K562 (cell line): ENCODE data around the gene DUSP9. TPM values are rescaled to one million over a fixed set of nuclear protein-coding genes. Genes with fewer than 3 reads are reported as not detected.

Source experiments
- ATAC-seq: fragments of 200-7000 bp; cut with Tn5 transposase; 3 replicates; pipeline ENCODE4 v1.9.1; 2020; ENCODE audit warnings: moderate library complexity
- BruUV-seq: library from RNA; stranded (reverse); fragments of 400-500 nt; replicated peaks from 2 replicates; lab custom pipeline; 2021; lab: Mats Ljungman, UMichigan
- CTCF ChIA-PET: fragments of 300-600 bp; formaldehyde crosslinking; extraction: SDS; loops from one replicate; lab custom pipeline; 2021; ENCODE audit warnings: low intra/inter-chr PET ratio; lab: Yijun Ruan, JAX
- POLR2A ChIA-PET: fragments of 300-600, 350-650 bp; sonication (Branson Sonifier 250); formaldehyde crosslinking; extraction: SDS; loops from one replicate; lab custom pipeline; 2021; ENCODE audit warnings: antibody characterized with exemption, inconsistent platforms; lab: Yijun Ruan, JAX
- DNase-seq, 4 experiments: peaks; one replicate each; pipeline versions ENCODE4 v3.0.0 to v3.0.0-alpha.2; 2011 to 2018; ENCODE audit warnings: low spot score in 3 of 4, mixed read lengths in 3 of 4; ENCODE audit errors: extremely low read depth in 1 of 4
- FAIRE-seq: peaks from 2 replicates; lab custom pipeline; 2011; peaks lifted over from hg19 to GRCh38; lab: Jason Lieb, UNC
- H2AFZ ChIP-seq: 2 replicates; pipeline ENCODE4 v1.6.0; 2011; ENCODE audit warnings: low read depth, low read length, control low read depth, inconsistent platforms
- H3K27ac ChIP-seq: fragments of 200-600 bp; 3 replicates; pipeline ENCODE4 v1.8.0; 2011; ENCODE audit warnings: low read depth, mild to moderate bottlenecking, control low read depth, inconsistent platforms, low read length, moderate library complexity, mixed read lengths; ENCODE audit errors: extremely low read depth
- H3K27me3 ChIP-seq, 2 experiments: fragments of 300-600 bp in 1 of 2; 2 replicates in 1 of 2; 3 replicates in 1 of 2; pipeline versions ENCODE4 v1.6.0 to v1.8.0; 2011; ENCODE audit warnings: inconsistent platforms in 2 of 2, low read length in 2 of 2, mild to moderate bottlenecking in 1 of 2, mixed read lengths in 1 of 2, moderate library complexity in 1 of 2; ENCODE audit not compliant: control insufficient read depth in 2 of 2, insufficient read depth in 2 of 2
- H3K36me3 ChIP-seq: fragments of 300-600 bp; 3 replicates; pipeline ENCODE4 v1.8.0; 2011; ENCODE audit warnings: mild to moderate bottlenecking, low read length, inconsistent platforms; ENCODE audit not compliant: control insufficient read depth, insufficient read depth
- H3K4me1 ChIP-seq, 2 experiments: fragments of 200-600 bp in 1 of 2; replicated peaks in 1 of 2; 2 replicates in 1 of 2; 3 replicates in 1 of 2; pipeline versions ENCODE4 v1.5.1 to v1.8.0; 2011; ENCODE audit warnings: inconsistent platforms in 2 of 2, low read length in 2 of 2, mild to moderate bottlenecking in 1 of 2, mixed read lengths in 1 of 2, moderate library complexity in 1 of 2; ENCODE audit not compliant: control insufficient read depth in 2 of 2, insufficient read depth in 2 of 2
- H3K4me2 ChIP-seq: 2 replicates; pipeline ENCODE4 v1.6.1; 2011; ENCODE audit warnings: low read length, control low read depth, inconsistent platforms, mixed read lengths; ENCODE audit not compliant: insufficient read depth
- H3K4me3 ChIP-seq: fragments of 200-600 bp; sonication (generic), shearing (Covaris generic); 2 replicates; pipeline ENCODE4 v1.5.1; 2016; ENCODE audit warnings: control low read depth, inconsistent platforms
- H3K79me2 ChIP-seq: fragments of 200-600 bp; 3 replicates; pipeline ENCODE4 v1.8.0; 2011; ENCODE audit warnings: low read length, inconsistent platforms; ENCODE audit not compliant: control insufficient read depth, insufficient read depth
- H3K9ac ChIP-seq, 2 experiments: 2 replicates each; pipeline versions ENCODE4 v1.6.0 to v1.6.1; 2011; ENCODE audit warnings: low read depth in 2 of 2, low read length in 2 of 2, control low read depth in 1 of 2, inconsistent platforms in 1 of 2, mild to moderate bottlenecking in 1 of 2, mixed read lengths in 1 of 2; ENCODE audit not compliant: insufficient read depth in 1 of 2
- H3K9me1 ChIP-seq: one replicate; pipeline ENCODE4 v1.6.0; 2011; ENCODE audit warnings: inconsistent platforms, mild to moderate bottlenecking, low read length, moderate library complexity; ENCODE audit not compliant: control insufficient read depth, insufficient read depth
- H3K9me3 ChIP-seq: replicated peaks from 2 replicates; pipeline ENCODE4 v1.5.1; 2011; ENCODE audit warnings: low read depth, low read length, inconsistent platforms; ENCODE audit not compliant: control insufficient read depth, insufficient read depth
- H4K20me1 ChIP-seq: replicated peaks from 2 replicates; pipeline ENCODE4 v1.6.1; 2011; ENCODE audit warnings: low read length, inconsistent platforms, mixed read lengths; ENCODE audit not compliant: control insufficient read depth, insufficient read depth
- EP400 ChIP-seq: fragments of 450-650 bp; IDR thresholded peaks from 2 replicates; pipeline ENCODE4 v1.6.1; 2017; ENCODE audit warnings: antibody characterized with exemption, mild to moderate bottlenecking, moderate library complexity
- GATAD2B ChIP-seq: fragments of 450-650 bp; IDR thresholded peaks from 2 replicates; pipeline ENCODE4 v1.6.1; 2017; ENCODE audit warnings: mild to moderate bottlenecking, borderline replicate concordance
- MCM7 ChIP-seq, 2 experiments: fragments of 450-650 bp; IDR thresholded peaks; 2 replicates each; pipeline ENCODE4 v1.6.1; 2016 to 2018
- NFYB ChIP-seq: IDR thresholded peaks from 2 replicates; pipeline ENCODE4 v1.6.1; 2011; ENCODE audit warnings: mild to moderate bottlenecking, moderate library complexity; ENCODE audit not compliant: insufficient read length; ENCODE audit errors: extremely low read depth
- SNAPC5 ChIP-seq: fragments of 250-450 bp; sonication (Bioruptor Pico); IDR thresholded peaks from 2 replicates; pipeline ENCODE4 v1.8.0; 2021; ENCODE audit warnings: moderate library complexity, mild to moderate bottlenecking, inconsistent platforms
- ZC3H8 ChIP-seq: fragments of 450-650 bp; IDR thresholded peaks from 2 replicates; pipeline ENCODE4 v1.6.1; 2017
- ZNF696 ChIP-seq: fragments of 250-450 bp; sonication (Bioruptor Pico); conservative IDR thresholded peaks from 2 replicates; pipeline ENCODE4 v1.4.0; 2020; ENCODE audit warnings: mild to moderate bottlenecking, moderate library complexity
- WGBS: fragments of 100-300 bp; shearing (Covaris generic); methylation state at CpG from one replicate; pipeline ENCODE4 v1.1.6; 2016; ENCODE audit warnings: low coverage, mixed read lengths; ENCODE audit not compliant: insufficient coverage; ENCODE audit errors: missing lambda C conversion rate; 5-methylcytosine and 5-hydroxymethylcytosine counted together
- in situ Hi-C: fragments of 300-500 bp; cut with MboI; formaldehyde crosslinking; loops from 4 replicates; pipeline ENCODE4 v1.15.0; 2018; ENCODE audit warnings: inconsistent platforms, mixed read lengths
- intact Hi-C: fragments of 100-400 bp; cut with micrococcal nuclease; formaldehyde crosslinking; loops from 2 replicates; pipeline ENCODE4 v1.14.2; 2022
- polyA plus RNA-seq, 8 experiments: library from polyadenylated mRNA; depleted of rRNA in 4 of 8; stranded (reverse) in 5 of 8; unstranded in 3 of 8; fragments of >200 nt; fragmentation: Nextera tagmentation in 2 of 8; fragmentation: Illumina TruSeq in 1 of 8; extraction: Ambion mirVana in 2 of 8; extraction: Trizol in 1 of 8; gene quantifications; 2 replicates each; pipeline versions ENCODE4 v1.2.1 to v1.2.3, GENCODE V29; 2011 to 2014; ENCODE audit warnings: inconsistent platforms in 1 of 8, missing spikeins in 1 of 8
- total RNA-seq, 7 experiments: library from RNA; depleted of rRNA in 6 of 7; stranded (reverse); fragments of >200 nt in 6 of 7; fragmentation: Illumina TruSeq in 2 of 7; extraction: Trizol in 2 of 7; gene quantifications; 2 replicates each; pipeline versions ENCODE4 v1.2.1 to v1.2.3, GENCODE V29; 2011 to 2021; ENCODE audit warnings: low replicate concordance in 1 of 7
- TF ChIP-seq, protein P1 (sequence below): fragments of 250-450 bp; sonication (Bioruptor Pico); IDR thresholded peaks from 2 replicates; pipeline ENCODE4 v1.5.0; 2022; ENCODE audit warnings: mild to moderate bottlenecking
- TF ChIP-seq, protein P2 (sequence below): fragments of 450-650 bp; IDR thresholded peaks from 2 replicates; pipeline ENCODE4 v1.6.1; 2017; ENCODE audit warnings: antibody characterized with exemption, mild to moderate bottlenecking

The DUSP9 gene
- total and polyA plus RNA-seq, 9 of the 15 experiments (the other 6 are each of a cell fraction or from before 2014, with no cell fraction given) = 0.11 to 14.1 (median 5.5) TPM

GRCh38 chrX:153635388-153635787 is 11.6 kb upstream of the DUSP9 start:
- WGBS = 26% methylated on average over 4 of the region's 6 CpGs
- intact Hi-C loops = no loop called here
- Histone ChIP-seq H3K79me2 (no peaks in the 10 kb centered on the region), H3K9ac (no peak overlapping the region), H3K4me2 (no peak overlapping the region), H3K27me3 (peaks cover 7 to 68% of the 10 kb centered on the region in 2 experiments; a peak in 4 of 5 replicates), H2AFZ (no peak overlapping the region), H3K4me1 (peaks cover 0 to 27% of the 10 kb centered on the region in 2 experiments; a peak in 1 of 5 replicates), H3K9me1 (no peaks in the 10 kb centered on the region), H3K27ac (no peak overlapping the region), H3K9me3 (no peaks in the 10 kb centered on the region), H3K4me3 (no peak overlapping the region), H4K20me1 (no peaks in the 10 kb centered on the region), H3K36me3 (no peaks in the 10 kb centered on the region)
- no TSS peak for BruUV-seq
- FAIRE-seq (no peak), DNase-seq (no peak), ATAC-seq (no peak)
- CTCF ChIA-PET = no interaction called here
- TF ChIP-seq, protein P1, sequence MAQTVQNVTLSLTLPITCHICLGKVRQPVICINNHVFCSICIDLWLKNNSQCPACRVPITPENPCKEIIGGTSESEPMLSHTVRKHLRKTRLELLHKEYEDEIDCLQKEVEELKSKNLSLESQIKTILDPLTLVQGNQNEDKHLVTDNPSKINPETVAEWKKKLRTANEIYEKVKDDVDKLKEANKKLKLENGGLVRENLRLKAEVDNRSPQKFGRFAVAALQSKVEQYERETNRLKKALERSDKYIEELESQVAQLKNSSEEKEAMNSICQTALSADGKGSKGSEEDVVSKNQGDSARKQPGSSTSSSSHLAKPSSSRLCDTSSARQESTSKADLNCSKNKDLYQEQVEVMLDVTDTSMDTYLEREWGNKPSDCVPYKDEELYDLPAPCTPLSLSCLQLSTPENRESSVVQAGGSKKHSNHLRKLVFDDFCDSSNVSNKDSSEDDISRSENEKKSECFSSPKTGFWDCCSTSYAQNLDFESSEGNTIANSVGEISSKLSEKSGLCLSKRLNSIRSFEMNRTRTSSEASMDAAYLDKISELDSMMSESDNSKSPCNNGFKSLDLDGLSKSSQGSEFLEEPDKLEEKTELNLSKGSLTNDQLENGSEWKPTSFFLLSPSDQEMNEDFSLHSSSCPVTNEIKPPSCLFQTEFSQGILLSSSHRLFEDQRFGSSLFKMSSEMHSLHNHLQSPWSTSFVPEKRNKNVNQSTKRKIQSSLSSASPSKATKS (CRISPR knock-in tag) = no peak
- TF ChIP-seq, protein P2, sequence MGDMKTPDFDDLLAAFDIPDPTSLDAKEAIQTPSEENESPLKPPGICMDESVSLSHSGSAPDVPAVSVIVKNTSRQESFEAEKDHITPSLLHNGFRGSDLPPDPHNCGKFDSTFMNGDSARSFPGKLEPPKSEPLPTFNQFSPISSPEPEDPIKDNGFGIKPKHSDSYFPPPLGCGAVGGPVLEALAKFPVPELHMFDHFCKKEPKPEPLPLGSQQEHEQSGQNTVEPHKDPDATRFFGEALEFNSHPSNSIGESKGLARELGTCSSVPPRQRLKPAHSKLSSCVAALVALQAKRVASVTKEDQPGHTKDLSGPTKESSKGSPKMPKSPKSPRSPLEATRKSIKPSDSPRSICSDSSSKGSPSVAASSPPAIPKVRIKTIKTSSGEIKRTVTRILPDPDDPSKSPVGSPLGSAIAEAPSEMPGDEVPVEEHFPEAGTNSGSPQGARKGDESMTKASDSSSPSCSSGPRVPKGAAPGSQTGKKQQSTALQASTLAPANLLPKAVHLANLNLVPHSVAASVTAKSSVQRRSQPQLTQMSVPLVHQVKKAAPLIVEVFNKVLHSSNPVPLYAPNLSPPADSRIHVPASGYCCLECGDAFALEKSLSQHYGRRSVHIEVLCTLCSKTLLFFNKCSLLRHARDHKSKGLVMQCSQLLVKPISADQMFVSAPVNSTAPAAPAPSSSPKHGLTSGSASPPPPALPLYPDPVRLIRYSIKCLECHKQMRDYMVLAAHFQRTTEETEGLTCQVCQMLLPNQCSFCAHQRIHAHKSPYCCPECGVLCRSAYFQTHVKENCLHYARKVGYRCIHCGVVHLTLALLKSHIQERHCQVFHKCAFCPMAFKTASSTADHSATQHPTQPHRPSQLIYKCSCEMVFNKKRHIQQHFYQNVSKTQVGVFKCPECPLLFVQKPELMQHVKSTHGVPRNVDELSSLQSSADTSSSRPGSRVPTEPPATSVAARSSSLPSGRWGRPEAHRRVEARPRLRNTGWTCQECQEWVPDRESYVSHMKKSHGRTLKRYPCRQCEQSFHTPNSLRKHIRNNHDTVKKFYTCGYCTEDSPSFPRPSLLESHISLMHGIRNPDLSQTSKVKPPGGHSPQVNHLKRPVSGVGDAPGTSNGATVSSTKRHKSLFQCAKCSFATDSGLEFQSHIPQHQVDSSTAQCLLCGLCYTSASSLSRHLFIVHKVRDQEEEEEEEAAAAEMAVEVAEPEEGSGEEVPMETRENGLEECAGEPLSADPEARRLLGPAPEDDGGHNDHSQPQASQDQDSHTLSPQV = no peak
- no peak for TF ChIP-seq NFYB
- no peak for TF ChIP-seq MCM7 (IDR thresholded peaks at IDR 0.05)
- TF ChIP-seq ZNF696 (CRISPR knock-in tag) = no peak
- no peak for TF ChIP-seq EP400
- TF ChIP-seq SNAPC5 = no peak
- TF ChIP-seq ZC3H8 = no peak
- no peak for TF ChIP-seq GATAD2B
- POLR2A ChIA-PET = interaction anchor here (0.5 to 0.7 kb wide), 2 partner anchors 106 to 589 kb away, joined by 3 read pairs; no protein-coding TSS in a partner anchor
- in situ Hi-C loops = no loop called here
